HFFc6 (cell line): ENCODE measurements around the gene ATP1B1. TPM values are rescaled to one million over a fixed set of nuclear protein-coding genes. Genes with fewer than 3 reads are reported as not detected.

Experiments used
- DNase-seq: peaks from one replicate; pipeline ENCODE4 v3.0.0-alpha.2; 2018
- H3K27ac Mint-ChIP-seq: 2 replicates; pipeline ENCODE4 v1.8.0; 2020; ENCODE audit warnings: mild to moderate bottlenecking, mixed read lengths
- H3K27me3 Mint-ChIP-seq: 2 replicates; pipeline ENCODE4 v1.8.0; 2021; ENCODE audit warnings: mild to moderate bottlenecking, moderate library complexity, mixed read lengths; ENCODE audit not compliant: insufficient read depth
- H3K36me3 Mint-ChIP-seq: 2 replicates; pipeline ENCODE4 v1.8.0; 2021; ENCODE audit warnings: low read depth, mixed read lengths
- H3K4me1 Mint-ChIP-seq: 2 replicates; pipeline ENCODE4 v1.8.0; 2020; ENCODE audit warnings: low read depth, mixed read lengths
- H3K4me3 Mint-ChIP-seq: 2 replicates; pipeline ENCODE4 v1.8.0; 2020; ENCODE audit warnings: mild to moderate bottlenecking, moderate library complexity, mixed read lengths
- H3K9me3 Mint-ChIP-seq: 2 replicates; pipeline ENCODE4 v1.8.0; 2020; ENCODE audit warnings: mild to moderate bottlenecking, mixed read lengths
- total RNA-seq, 6 experiments: library from RNA; stranded (reverse); fragmentation: NEBNext Ultra II Directional; extraction: Animal tissue kit (Norgen Biotek cat#: 25700); gene quantifications; 2 replicates in 1 of 6; 3 replicates in 5 of 6; pipeline ENCODE4 v1.2.3, GENCODE V29; 2021
- TF ChIP-seq, protein P1 (sequence below): fragments of 200-600 bp; sonication (generic); IDR thresholded peaks from 2 replicates; pipeline ENCODE4 v1.5.0; 2021; ENCODE audit warnings: antibody characterized with exemption, mild to moderate bottlenecking

The ATP1B1 gene
- total RNA-seq, 6 experiments from 2014 or later: 30.6 to 48.5 (median 42.9) TPM

DNA sequence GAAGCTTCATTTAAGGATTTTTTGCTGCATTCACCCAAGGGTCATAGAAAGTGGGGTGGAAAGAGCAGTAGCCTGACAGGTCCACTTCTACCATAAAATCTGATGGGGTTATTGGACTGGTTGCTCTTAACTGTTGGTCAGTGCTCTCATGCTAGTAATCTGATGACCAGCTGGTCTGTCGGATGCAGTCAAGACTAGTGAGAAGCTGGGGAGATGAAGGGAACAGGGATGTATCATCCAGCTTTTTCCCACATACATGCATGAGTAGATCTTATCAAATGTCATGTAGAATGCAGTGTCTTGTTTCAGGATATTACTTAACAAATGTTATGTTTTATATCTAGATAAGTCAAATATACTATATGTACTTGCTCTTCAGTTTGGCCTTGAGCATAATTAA lies 11.1 kb downstream of the ATP1B1 start:
- Mint-ChIP-seq H3K36me3 (peaks cover 40% of the 10 kb centered on the region), H3K4me3 (no peak overlapping the region), H3K4me1 (peaks cover 91% of the 10 kb centered on the region), H3K9me3 (no peaks in the 10 kb centered on the region), H3K27ac (peak overlapping the region; percentile 61), H3K27me3 (peaks cover 3% of the 10 kb centered on the region; the same call in 1 of the 2 replicates)
- TF ChIP-seq, protein P1, sequence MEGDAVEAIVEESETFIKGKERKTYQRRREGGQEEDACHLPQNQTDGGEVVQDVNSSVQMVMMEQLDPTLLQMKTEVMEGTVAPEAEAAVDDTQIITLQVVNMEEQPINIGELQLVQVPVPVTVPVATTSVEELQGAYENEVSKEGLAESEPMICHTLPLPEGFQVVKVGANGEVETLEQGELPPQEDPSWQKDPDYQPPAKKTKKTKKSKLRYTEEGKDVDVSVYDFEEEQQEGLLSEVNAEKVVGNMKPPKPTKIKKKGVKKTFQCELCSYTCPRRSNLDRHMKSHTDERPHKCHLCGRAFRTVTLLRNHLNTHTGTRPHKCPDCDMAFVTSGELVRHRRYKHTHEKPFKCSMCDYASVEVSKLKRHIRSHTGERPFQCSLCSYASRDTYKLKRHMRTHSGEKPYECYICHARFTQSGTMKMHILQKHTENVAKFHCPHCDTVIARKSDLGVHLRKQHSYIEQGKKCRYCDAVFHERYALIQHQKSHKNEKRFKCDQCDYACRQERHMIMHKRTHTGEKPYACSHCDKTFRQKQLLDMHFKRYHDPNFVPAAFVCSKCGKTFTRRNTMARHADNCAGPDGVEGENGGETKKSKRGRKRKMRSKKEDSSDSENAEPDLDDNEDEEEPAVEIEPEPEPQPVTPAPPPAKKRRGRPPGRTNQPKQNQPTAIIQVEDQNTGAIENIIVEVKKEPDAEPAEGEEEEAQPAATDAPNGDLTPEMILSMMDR: no peak
- no peak for DNase-seq

DNA sequence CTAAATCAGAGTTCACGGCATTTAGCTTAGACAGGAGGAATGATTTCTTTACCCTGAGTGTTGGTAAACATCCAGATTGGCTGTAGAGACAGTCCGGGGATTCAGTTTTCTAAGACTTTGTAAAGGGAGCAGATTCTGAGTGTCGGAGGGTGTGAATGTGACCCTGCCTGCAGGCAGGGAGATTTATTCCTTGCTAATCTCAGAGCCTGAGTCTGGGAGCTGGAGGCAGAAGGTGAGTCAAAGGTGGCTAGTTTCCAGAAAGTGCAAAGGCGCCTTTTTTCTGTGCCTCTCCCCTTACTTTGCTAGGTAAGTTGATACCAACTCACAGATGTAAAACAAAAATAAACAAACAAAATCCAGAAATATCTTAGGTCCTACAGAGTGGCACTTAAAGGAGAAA lies 11.7 kb downstream of the ATP1B1 start:
- Mint-ChIP-seq H3K27me3 (peaks cover 3% of the 10 kb centered on the region; the same call in 1 of the 2 replicates), H3K9me3 (no peaks in the 10 kb centered on the region), H3K36me3 (peaks cover 38% of the 10 kb centered on the region), H3K4me3 (no peak overlapping the region), H3K4me1 (peaks cover 85% of the 10 kb centered on the region), H3K27ac (peak overlapping the region; percentile 61)
- TF ChIP-seq, protein P1: no peak
- no peak for DNase-seq

DNA sequence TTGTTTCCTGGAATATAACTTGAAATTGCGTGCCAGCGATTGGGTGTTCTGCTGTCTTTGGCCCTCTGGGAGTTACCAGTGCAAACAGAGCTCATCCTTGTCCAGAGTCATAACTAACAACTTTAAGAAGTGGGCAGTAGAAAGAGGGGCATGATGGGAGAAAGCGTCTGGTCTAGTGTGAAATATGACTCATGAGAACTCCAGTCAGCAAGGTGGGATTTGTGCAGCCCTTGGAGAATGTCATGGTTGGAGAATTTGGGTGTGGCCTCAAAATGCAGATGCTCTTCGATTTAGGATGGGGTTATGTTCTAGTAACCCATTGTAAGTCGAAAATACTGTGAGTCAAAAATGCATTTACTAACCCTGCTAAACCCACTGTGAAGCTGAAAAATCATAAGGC lies 12.9 kb downstream of the ATP1B1 start:
- Mint-ChIP-seq H3K36me3 (peaks cover 30% of the 10 kb centered on the region), H3K4me1 (peaks cover 73% of the 10 kb centered on the region), H3K27me3 (peaks cover 3% of the 10 kb centered on the region; the same call in 1 of the 2 replicates), H3K4me3 (peak overlapping the region; percentile 45), H3K27ac (peak overlapping the region; percentile 90), H3K9me3 (no peaks in the 10 kb centered on the region)
- TF ChIP-seq, protein P1: no peak
- DNase-seq: peak; percentile 67

DNA sequence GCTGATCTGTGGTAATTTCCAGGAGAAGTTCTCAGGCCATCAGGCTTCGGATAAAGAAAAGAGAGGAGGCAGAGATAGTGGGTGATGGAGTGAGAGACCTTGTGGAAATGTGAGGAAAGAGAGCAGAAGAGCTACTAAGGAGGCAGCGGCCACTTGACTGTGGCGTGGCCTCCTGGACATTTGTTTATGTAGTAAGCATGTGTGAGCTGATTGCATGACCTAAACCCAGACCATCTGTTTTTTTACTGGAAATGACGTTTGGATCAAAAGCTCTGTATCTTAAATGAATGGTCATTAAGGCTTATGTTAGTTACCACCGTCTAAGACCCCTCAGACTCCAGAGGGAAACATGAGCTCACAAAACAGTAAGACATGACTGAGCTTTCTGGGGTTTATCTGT lies 13.6 kb downstream of the ATP1B1 start:
- H3K9me3 Mint-ChIP-seq: no peaks in the 10 kb centered on the region

DNA sequence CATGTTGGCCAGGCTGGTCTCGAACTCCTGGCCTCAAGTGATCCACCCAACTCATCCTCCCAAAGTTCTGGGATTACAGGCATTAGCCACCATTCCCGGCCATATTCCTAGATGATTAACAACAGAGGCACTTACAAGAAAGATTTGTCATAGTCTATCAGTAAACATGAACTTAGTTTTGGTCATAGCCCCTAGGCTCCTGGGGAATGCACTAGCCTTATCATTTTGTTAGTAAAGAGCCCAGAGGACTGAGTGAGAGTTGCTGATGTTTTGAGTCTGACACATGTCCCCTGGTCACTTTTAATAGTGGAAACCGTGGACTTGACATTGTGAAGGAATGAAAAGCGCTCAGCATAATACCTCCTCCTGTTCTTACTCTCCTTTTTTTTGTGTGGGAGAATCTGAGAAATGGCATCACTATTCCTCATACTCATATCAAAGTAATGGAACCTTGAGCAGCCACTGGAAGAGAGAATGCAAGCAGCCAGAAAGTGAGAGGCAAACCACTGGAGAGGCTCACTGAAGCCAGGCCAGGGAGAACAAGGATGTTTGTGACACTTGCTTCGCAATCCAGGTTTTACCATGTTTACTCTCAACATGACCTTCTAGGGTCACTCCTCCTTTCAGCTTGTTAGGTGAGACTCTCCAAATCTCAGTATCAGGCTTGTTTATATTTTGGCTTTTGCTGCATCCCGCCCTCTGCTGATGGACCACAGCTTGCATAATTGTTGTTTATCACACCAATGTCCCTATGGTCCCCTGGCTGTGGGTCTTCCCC lies 14.8 kb downstream of the ATP1B1 start:
- Mint-ChIP-seq H3K9me3 (no peaks in the 10 kb centered on the region), H3K4me1 (peaks cover 60% of the 10 kb centered on the region), H3K36me3 (peaks cover 32% of the 10 kb centered on the region), H3K27me3 (peaks cover under 1% of the 10 kb centered on the region; the same call in 1 of the 2 replicates), H3K4me3 (no peak overlapping the region), H3K27ac (peak overlapping the region; percentile 90)
- peak; percentile 38 for DNase-seq
- TF ChIP-seq, protein P1: no peak

More for the DNA sequence above, 13.6 kb downstream of the ATP1B1 start:
- Mint-ChIP-seq H3K4me3 (peak overlapping the region; percentile 45), H3K4me1 (peaks cover 69% of the 10 kb centered on the region), H3K36me3 (peaks cover 28% of the 10 kb centered on the region), H3K27me3 (peaks cover 3% of the 10 kb centered on the region; the same call in 1 of the 2 replicates), H3K27ac (peak overlapping the region; percentile 90)
- no peak for DNase-seq
- TF ChIP-seq, protein P1: no peak
